ENCODE measurements around the gene PLXNC1.

The PLXNC1 gene

GRCh38 chr12:94209240-94209639, 60.9 kb downstream of the PLXNC1 start:
- Histone ChIP-seq H3K4me3 (ENCODE audit: low read length, poor library complexity, severe bottlenecking) (no peak overlapping the region), H4K20me1 (ENCODE audit: insufficient read depth, low read length, poor library complexity, severe bottlenecking) (no peaks in the 10 kb centered on the region), H3K36me3 (ENCODE audit: insufficient read depth, low read length) (peaks cover 8% of the 10 kb centered on the region; the same call in 1 of the 2 replicates), H3K9ac (ENCODE audit: low read depth, low read length, poor library complexity, severe bottlenecking) (no peak overlapping the region), H3K4me2 (ENCODE audit: low read depth, low read length, poor library complexity, severe bottlenecking) (no peak overlapping the region), H3K9me2 (replicated peaks; ENCODE audit: low read depth, low read length) (no peaks in the 10 kb centered on the region), H3K9me3 (ENCODE audit: insufficient read depth, low read depth, low read length) (no peaks in the 10 kb centered on the region), H3K79me2 (ENCODE audit: insufficient read depth, low read length) (no peaks in the 10 kb centered on the region), H2AFZ (ENCODE audit: low read length) (no peak overlapping the region), H3F3A (ENCODE audit: low read depth) (0 out of 2 replicates have a peak, but pooled peaks cover 8% of the 10 kb centered on the region), H3K4me1 (ENCODE audit: insufficient read depth, low read length, poor library complexity, severe bottlenecking) (peaks cover 45% of the 10 kb centered on the region), H3K27me3 (ENCODE audit: insufficient read depth, low read length, poor library complexity, severe bottlenecking) (no peaks in the 10 kb centered on the region)
- TF ChIP-seq CTCF (conservative IDR thresholded peaks at IDR 0.05; ENCODE audit: low read length) = no peak
- TF ChIP-seq EZH2phosphoT487 (IDR thresholded peaks at IDR 0.05; ENCODE audit: borderline replicate concordance) = no peak

- Histone ChIP-seq H3K36me3 (ENCODE audit: insufficient read depth, low read length) (peaks cover 8% of the 10 kb centered on the region; the same call in 1 of the 2 replicates), H3F3A (ENCODE audit: low read depth) (no peaks in the 10 kb centered on the region), H4K20me1 (ENCODE audit: insufficient read depth, low read length, poor library complexity, severe bottlenecking) (no peaks in the 10 kb centered on the region), H3K4me3 (ENCODE audit: low read length, poor library complexity, severe bottlenecking) (no peak overlapping the region), H3K9ac (ENCODE audit: low read depth, low read length, poor library complexity, severe bottlenecking) (no peak overlapping the region), H2AFZ (ENCODE audit: low read length) (no peak overlapping the region), H3K79me2 (ENCODE audit: insufficient read depth, low read length) (no peaks in the 10 kb centered on the region), H3K27me3 (ENCODE audit: insufficient read depth, low read length, poor library complexity, severe bottlenecking) (no peaks in the 10 kb centered on the region), H3K4me1 (ENCODE audit: insufficient read depth, low read length, poor library complexity, severe bottlenecking) (peaks cover 28% of the 10 kb centered on the region), H3K9me2 (replicated peaks; ENCODE audit: low read depth, low read length) (no peaks in the 10 kb centered on the region), H3K4me2 (ENCODE audit: low read depth, low read length, poor library complexity, severe bottlenecking) (no peak overlapping the region), H3K9me3 (ENCODE audit: insufficient read depth, low read depth, low read length) (no peaks in the 10 kb centered on the region)
- TF ChIP-seq CTCF (conservative IDR thresholded peaks at IDR 0.05; ENCODE audit: low read length) (no peak), EZH2phosphoT487 (IDR thresholded peaks at IDR 0.05; ENCODE audit: borderline replicate concordance) (no peak)
Measured at GRCh38 chr12:94211021-94211420, 62.6 kb downstream of the PLXNC1 start.

GRCh38 chr12:94218233-94218632, 69.9 kb downstream of the PLXNC1 start:
- Histone ChIP-seq H3K36me3 (ENCODE audit: insufficient read depth, low read length) (peaks cover 7% of the 10 kb centered on the region; the same call in 1 of the 2 replicates), H3K4me3 (ENCODE audit: low read length, poor library complexity, severe bottlenecking) (no peak overlapping the region), H3K4me2 (ENCODE audit: low read depth, low read length, poor library complexity, severe bottlenecking) (no peak overlapping the region), H4K20me1 (ENCODE audit: insufficient read depth, low read length, poor library complexity, severe bottlenecking) (no peaks in the 10 kb centered on the region), H3K9me3 (ENCODE audit: insufficient read depth, low read depth, low read length) (no peaks in the 10 kb centered on the region), H3K4me1 (ENCODE audit: insufficient read depth, low read length, poor library complexity, severe bottlenecking) (peaks cover 9% of the 10 kb centered on the region), H2AFZ (ENCODE audit: low read length) (no peak overlapping the region), H3K79me2 (ENCODE audit: insufficient read depth, low read length) (no peaks in the 10 kb centered on the region), H3F3A (ENCODE audit: low read depth) (no peaks in the 10 kb centered on the region), H3K27me3 (ENCODE audit: insufficient read depth, low read length, poor library complexity, severe bottlenecking) (no peaks in the 10 kb centered on the region), H3K9me2 (replicated peaks; ENCODE audit: low read depth, low read length) (no peaks in the 10 kb centered on the region), H3K9ac (ENCODE audit: low read depth, low read length, poor library complexity, severe bottlenecking) (no peak overlapping the region)
- TF ChIP-seq CTCF (conservative IDR thresholded peaks at IDR 0.05; ENCODE audit: low read length) = no peak
- TF ChIP-seq EZH2phosphoT487 (IDR thresholded peaks at IDR 0.05; ENCODE audit: borderline replicate concordance) = no peak

Measured in Loucy (cell line).